Stimulated activated CD4-positive, alpha-beta T cell treated with anti-CD3 and anti-CD28 coated beads, Interleukin-12 subunit alpha, Interleukin-12 subunit beta, amount 100 ng/mL, for 48 hours (primary cell): ENCODE data around the gene KAT2A.

ENCODE experiments used
- DNase-seq, 3 donors: peaks; one replicate each; pipeline ENCODE4 v3.0.0-alpha.2; 2020; ENCODE audit warnings: low read depth in 2 of 3, low spot score in 1 of 3

The KAT2A gene

GRCh38 chr17:42065201-42065600, 56.0 kb downstream of the KAT2A start:
- DNase-seq, result no peak
